B cell (primary cell): ENCODE data around the gene ERC2. TPM values are rescaled to one million over a fixed set of nuclear protein-coding genes. Genes with fewer than 3 reads are reported as not detected.

Experiments
- ATAC-seq: fragments of 200-7000 bp; cut with Tn5 transposase; one replicate; pipeline ENCODE4 v1.10.0; 2021; ENCODE audit warnings: low read depth, mild to moderate bottlenecking, moderate number of reproducible peaks, moderate library complexity
- CTCF ChIA-PET: fragments of 350-600 bp; sonication (Branson Sonifier 250); formaldehyde crosslinking; loops from one replicate; lab custom pipeline; 2021; ENCODE audit warnings: antibody characterized with exemption, inconsistent platforms; lab: Charles Lee
- POLR2A ChIA-PET: fragments of 350-600 bp; sonication (Branson Sonifier 250); formaldehyde crosslinking; loops from one replicate; lab custom pipeline; 2021; ENCODE audit warnings: antibody characterized with exemption; lab: Charles Lee
- DNase-seq: peaks from one replicate; pipeline ENCODE4 v3.0.0; 2013
- H2AFZ ChIP-seq: 2 replicates; pipeline ENCODE4 v1.6.1; 2012; ENCODE audit warnings: mild to moderate bottlenecking, low read depth, low read length; ENCODE audit not compliant: insufficient read depth, poor library complexity, severe bottlenecking
- H3K27ac ChIP-seq, 2 donors: 1 replicate in 1 of 2; 2 replicates in 1 of 2; pipeline ENCODE4 v1.5.1; 2012 to 2013; ENCODE audit warnings: low read length in 2 of 2, mild to moderate bottlenecking in 2 of 2, moderate library complexity in 1 of 2
- H3K27me3 ChIP-seq, 4 experiments: fragments of 200-600 bp in 1 of 4; sonication (generic) in 1 of 4; replicated peaks in 1 of 4; 1 replicate in 2 of 4; 2 replicates in 2 of 4; pipeline versions ENCODE4 v1.6.1 to v1.7.0; 2013 to 2016; ENCODE audit warnings: low read length in 3 of 4, mild to moderate bottlenecking in 2 of 4, mixed read lengths in 1 of 4, moderate library complexity in 1 of 4; ENCODE audit not compliant: insufficient read depth in 4 of 4, control insufficient read depth in 3 of 4; ENCODE audit errors: control extremely low read depth in 1 of 4
- H3K36me3 ChIP-seq, 2 experiments: replicated peaks in 1 of 2; 1 replicate in 1 of 2; 2 replicates in 1 of 2; pipeline versions ENCODE4 v1.6.1 to v1.7.1; 2013; ENCODE audit warnings: low read length in 1 of 2; ENCODE audit not compliant: insufficient read depth in 2 of 2, control insufficient read depth in 1 of 2; ENCODE audit errors: control extremely low read depth in 1 of 2, extremely low read depth in 1 of 2
- H3K4me1 ChIP-seq, 2 donors: fragments of 200-600 bp in 1 of 2; sonication (generic) in 1 of 2; 1 replicate in 1 of 2; 2 replicates in 1 of 2; pipeline versions ENCODE4 v1.5.1 to v1.6.1; 2013 to 2017; ENCODE audit warnings: low read length in 2 of 2; ENCODE audit not compliant: control insufficient read depth in 2 of 2, insufficient read depth in 2 of 2
- H3K4me2 ChIP-seq: replicated peaks from 2 replicates; pipeline ENCODE3; 2012; ENCODE audit warnings: mild to moderate bottlenecking, low read depth, low read length; ENCODE audit not compliant: poor library complexity, severe bottlenecking
- H3K4me3 ChIP-seq, 5 experiments: fragments of 200-600 bp in 1 of 5; sonication (generic) in 1 of 5; 1 replicate in 3 of 5; 2 replicates in 2 of 5; pipeline versions ENCODE4 v1.5.1 to v1.7.0; 2011 to 2016; ENCODE audit warnings: low read length in 4 of 5, mild to moderate bottlenecking in 4 of 5, low read depth in 2 of 5, control low read depth in 1 of 5, moderate library complexity in 1 of 5; ENCODE audit not compliant: insufficient read depth in 1 of 5; ENCODE audit errors: control extremely low read depth in 1 of 5, extremely low read depth in 1 of 5
- H3K79me2 ChIP-seq: fragments of 200-600 bp; sonication (generic); one replicate; pipeline ENCODE4 v1.6.0; 2016; ENCODE audit warnings: low read length; ENCODE audit not compliant: control insufficient read depth, insufficient read depth
- H3K9ac ChIP-seq: fragments of 200-600 bp; sonication (generic); 2 replicates; pipeline ENCODE4 v1.6.1; 2017; ENCODE audit warnings: mild to moderate bottlenecking, low read length, moderate library complexity
- H3K9me3 ChIP-seq, 3 donors: one replicate each; pipeline versions ENCODE4 v1.6.1 to v1.7.1; 2013; ENCODE audit warnings: low read length in 2 of 3; ENCODE audit not compliant: control insufficient read depth in 2 of 3, insufficient read depth in 1 of 3; ENCODE audit errors: control extremely low read depth in 1 of 3
- H4K20me1 ChIP-seq: 2 replicates; pipeline ENCODE4 v1.6.0; 2012; ENCODE audit warnings: mild to moderate bottlenecking, low read length; ENCODE audit not compliant: insufficient read depth, control insufficient read depth, poor library complexity, severe bottlenecking
- H3K27ac Mint-ChIP-seq: one replicate; pipeline ENCODE4 v1.8.0; 2021; ENCODE audit warnings: mixed read lengths
- H3K27me3 Mint-ChIP-seq: one replicate; pipeline ENCODE4 v1.8.0; 2021; ENCODE audit warnings: mixed read lengths
- H3K4me1 Mint-ChIP-seq: one replicate; pipeline ENCODE4 v1.8.0; 2021; ENCODE audit warnings: mixed read lengths
- H3K4me3 Mint-ChIP-seq: one replicate; pipeline ENCODE4 v1.8.0; 2021; ENCODE audit warnings: mixed read lengths
- H3K9me3 Mint-ChIP-seq: one replicate; pipeline ENCODE4 v1.8.0; 2022; ENCODE audit warnings: mixed read lengths; ENCODE audit not compliant: insufficient read depth
- CTCF ChIP-seq: fragments of 200-600 bp; IDR thresholded peaks from one replicate; pipeline ENCODE4 v1.8.0; 2022; ENCODE audit warnings: antibody characterized with exemption, mild to moderate bottlenecking
- EZH2 ChIP-seq: IDR thresholded peaks from 2 replicates; pipeline ENCODE4 v1.6.1; 2012; ENCODE audit warnings: borderline replicate concordance, low read depth, mild to moderate bottlenecking, moderate library complexity, low read length; ENCODE audit not compliant: insufficient read depth, poor library complexity, severe bottlenecking
- WGBS: methylation state at CpG from one replicate; pipeline ENCODE4 v1.1.5; 2013; ENCODE audit warnings: missing lambda C conversion rate; ENCODE audit not compliant: insufficient coverage; 5-methylcytosine and 5-hydroxymethylcytosine counted together
- intact Hi-C: fragments of 100-400 bp; cut with micrococcal nuclease; formaldehyde crosslinking; loops from one replicate; pipeline ENCODE4 v1.10.0; 2022
- polyA plus RNA-seq: library from polyadenylated mRNA; depleted of rRNA; stranded (reverse); fragments of >200 nt; gene quantifications from 2 replicates; pipeline ENCODE4 v1.2.3, GENCODE V29; 2012
- total RNA-seq, 2 donors: library from RNA; stranded (reverse); fragments of 120-200 nt in 1 of 2; gene quantifications; 1 replicate in 1 of 2; 2 replicates in 1 of 2; pipeline versions ENCODE4 v1.2.3 to v1.2.4, GENCODE V29; 2013 to 2022

ERC2 gene
- total and polyA plus RNA-seq, 2 donors (not counting 1 experiment from before 2014, with no cell fraction given): not detected

- 81% methylated on average over 3 of the region's 3 CpGs for WGBS
- DNase-seq (no peak), ATAC-seq (no peak)
- Histone ChIP-seq H3K4me3 (no peak overlapping the region), H3K79me2 (no peaks in the 10 kb centered on the region), H3K4me1 (no peaks in the 10 kb centered on the region), H3K9me3 (peaks cover 0 to 10% (median 0%) of the 10 kb centered on the region in 3 donors), H3K4me2 (no peak overlapping the region), H3K27ac (no peak overlapping the region), H2AFZ (no peak overlapping the region), H3K36me3 (no peaks in the 10 kb centered on the region), H3K9ac (no peak overlapping the region), H4K20me1 (no peaks in the 10 kb centered on the region), H3K27me3 (no peaks in the 10 kb centered on the region)
- peaks cover 8% of the 10 kb centered on the region for H3K27me3 Mint-ChIP-seq
- no peaks in the 10 kb centered on the region for H3K4me1 Mint-ChIP-seq
- H3K4me3 Mint-ChIP-seq: no peak overlapping the region
- no peak for TF ChIP-seq CTCF
- no peak for TF ChIP-seq EZH2
- CTCF ChIA-PET: no interaction called here
- peaks cover 3% of the 10 kb centered on the region for H3K9me3 Mint-ChIP-seq
- H3K27ac Mint-ChIP-seq: no peak overlapping the region
- POLR2A ChIA-PET: no interaction called here
- intact Hi-C loops: no loop called here
Observed at GRCh38 chr3:55574671-55575070, 893.6 kb downstream of the ERC2 start.

- H3K27ac ChIP-seq: no peak overlapping the region
- no peaks in the 10 kb centered on the region for H3K4me1 ChIP-seq
- Mint-ChIP-seq H3K4me3 (no peak overlapping the region), H3K4me1 (no peaks in the 10 kb centered on the region), H3K27me3 (peaks cover 4% of the 10 kb centered on the region), H3K9me3 (no peaks in the 10 kb centered on the region), H3K27ac (no peak overlapping the region)
- H3K4me3 ChIP-seq: no peak overlapping the region
- H3K9me3 ChIP-seq: peaks cover 0 to 10% (median 0%) of the 10 kb centered on the region in 3 donors
- intact Hi-C loops: no loop called here
- ATAC-seq: no peak
- H2AFZ ChIP-seq: no peak overlapping the region
- no peaks in the 10 kb centered on the region for H4K20me1 ChIP-seq
- TF ChIP-seq EZH2: no peak
- no peak for TF ChIP-seq CTCF
- no peaks in the 10 kb centered on the region for H3K36me3 ChIP-seq
- WGBS: no CpG with 5 or more reads among the region's 2 CpGs
- no peaks in the 10 kb centered on the region for H3K27me3 ChIP-seq
- ChIA-PET POLR2A (no interaction called here), CTCF (no interaction called here)
- no peak for DNase-seq
- no peaks in the 10 kb centered on the region for H3K79me2 ChIP-seq
- H3K4me2 ChIP-seq: no peak overlapping the region
- H3K9ac ChIP-seq: no peak overlapping the region
Observed at GRCh38 chr3:55572816-55573215, 895.5 kb downstream of the ERC2 start.
